ENCODE data around the gene E2F6. TPM values are rescaled to one million over a fixed set of nuclear protein-coding genes. Genes with fewer than 3 reads are reported as not detected.

Gene E2F6
- total and polyA plus RNA-seq, 2 of the 8 experiments (the other 6 are each of a cell fraction or from before 2014, with no cell fraction given) = 8.3 to 14.9 TPM

- Histone ChIP-seq H2BK15ac (ENCODE audit: low read length) (no peak overlapping the region), H2BK12ac (ENCODE audit: low read depth, low read length) (no peak overlapping the region), H4K8ac (ENCODE audit: extremely low read depth, insufficient read depth, low read length) (no peak overlapping the region), H3K14ac (ENCODE audit: insufficient read length) (no peak overlapping the region), H3K36me3 (ENCODE audit: control insufficient read depth in 2 of 4, insufficient read depth in 4 of 4, low read length in 3 of 4) (no peaks in the 10 kb centered on the region), H2BK20ac (ENCODE audit: low read length) (no peak overlapping the region), H2AFZ (ENCODE audit: low read length) (no peak overlapping the region), H3K9ac (replicated peaks in 1 of 4; ENCODE audit: extremely low read depth in 1 of 4, low read depth in 3 of 4, low read length in 3 of 4) (no peak overlapping the region), H2AK5ac (ENCODE audit: low read depth, low read length) (no peak overlapping the region), H3K4me3 (ENCODE audit: extremely low read depth in 1 of 4, insufficient read depth in 2 of 4, low read depth in 3 of 4, low read length in 4 of 4) (no peak overlapping the region), H3K23ac (ENCODE audit: insufficient read length) (no peak overlapping the region), H3K79me2 (ENCODE audit: control insufficient read depth in 1 of 2, insufficient read depth in 2 of 2, low read length in 2 of 2) (no peaks in the 10 kb centered on the region), H2BK120ac (replicated peaks; ENCODE audit: low read depth, low read length) (no peak overlapping the region), H3K4ac (replicated peaks; ENCODE audit: insufficient read length, low read depth, low read length) (no peak overlapping the region), H3K27ac (ENCODE audit: low read depth, low read length) (no peak overlapping the region), H3K4me2 (ENCODE audit: insufficient read depth in 1 of 2, low read depth in 2 of 2, low read length in 2 of 2) (no peak overlapping the region), H3K79me1 (ENCODE audit: low read depth, low read length) (no peaks in the 10 kb centered on the region), H3K18ac (ENCODE audit: extremely low read depth, low read length) (no peak overlapping the region), H4K91ac (replicated peaks; ENCODE audit: insufficient read length, low read length) (no peak overlapping the region), H3K9me3 (ENCODE audit: insufficient read depth in 2 of 2, low read depth in 1 of 2, low read length in 1 of 2) (peaks cover 12 to 16% of the 10 kb centered on the region in 2 experiments), H3K4me1 (replicated peaks in 1 of 4; ENCODE audit: control insufficient read depth in 3 of 4, insufficient read depth in 4 of 4, low read length in 3 of 4) (no peaks in the 10 kb centered on the region), H3K27me3 (replicated peaks in 1 of 4; ENCODE audit: control insufficient read depth in 3 of 4, extremely low read depth in 1 of 4, insufficient read depth in 3 of 4, low read length in 3 of 4) (no peaks in the 10 kb centered on the region; a peak in 2 of 7 replicates), H4K5ac (ENCODE audit: insufficient read length, low read depth, low read length) (no peak overlapping the region), H3K23me2 (ENCODE audit: low read depth, low read length) (no peaks in the 10 kb centered on the region; the same call in 1 of the 2 replicates), H4K20me1 (replicated peaks in 1 of 2; ENCODE audit: control insufficient read depth in 1 of 2, insufficient read depth in 2 of 2, low read length in 2 of 2) (no peaks in the 10 kb centered on the region), H2BK5ac (ENCODE audit: low read depth, low read length) (no peak overlapping the region), H3K56ac (replicated peaks; ENCODE audit: insufficient read length, low read depth, low read length) (no peak overlapping the region)
- CTCF ChIA-PET (ENCODE audit: partially characterized antibody) = interaction anchor here (1.9 to 5.0 kb wide), 2 partner anchors 10 to 290 kb away, joined by 8 to 18 read pairs; a partner anchor contains a TSS
- WGBS, 2 experiments (ENCODE audit: extremely low coverage in 1 of 2, insufficient coverage in 1 of 2, insufficient read length in 1 of 2, insufficient replicate concordance in 2 of 2, low coverage in 1 of 2, low lambda C conversion rate in 2 of 2, missing lambda C conversion rate in 1 of 2) = 83% methylated on average over 7 of the region's 7 CpGs; no CpG with 5 or more reads in 1 of the 2 experiments
- POLR2A ChIA-PET (ENCODE audit: partially characterized antibody) = no interaction called here
- TF ChIP-seq MAX (IDR thresholded peaks at IDR 0.05) = no peak
- no peak for TF ChIP-seq CEBPB (IDR thresholded peaks at IDR 0.05; ENCODE audit: low read depth, low read length)
- no peak for TF ChIP-seq KDM1A (IDR thresholded peaks at IDR 0.05; ENCODE audit: borderline replicate concordance, low read length)
- DNase-seq (ENCODE audit: low read depth in 1 of 2, low spot score in 2 of 2) (no peak), FAIRE-seq (no peak)
Measured at GRCh38 chr2:11421863-11422490, 44.0 kb downstream of the E2F6 start.

All from H1 (cell line).